Measurements from ENCODE around the gene COBL. TPM values are rescaled to one million over a fixed set of nuclear protein-coding genes. Genes with fewer than 3 reads are reported as not detected.

Gene COBL
- total RNA-seq, 1 donor from 2014 or later = 1.2 TPM

- Mint-ChIP-seq H3K4me1 (peaks cover 2% of the 10 kb centered on the region), H3K9me3 (no peaks in the 10 kb centered on the region), H3K4me3 (no peak overlapping the region), H3K27me3 (ENCODE audit: low read depth) (no peaks in the 10 kb centered on the region), H3K36me3 (no peaks in the 10 kb centered on the region), H3K27ac (no peak overlapping the region)
- no peak for TF ChIP-seq CTCF (IDR thresholded peaks at IDR 0.05; ENCODE audit: unreplicated experiment)
- DNase-seq (ENCODE audit: low spot score in 2 of 2, unreplicated experiment in 2 of 2) = no peak
These were observed 250.8 kb downstream of the COBL start for GRCh38 chr7:51065766-51066165.

- DNase-seq (ENCODE audit: low spot score in 2 of 2, unreplicated experiment in 2 of 2) = no peak
- H3K27me3 Mint-ChIP-seq (ENCODE audit: low read depth) = no peaks in the 10 kb centered on the region
- no peak overlapping the region for H3K4me3 Mint-ChIP-seq
- no peak for TF ChIP-seq CTCF (IDR thresholded peaks at IDR 0.05; ENCODE audit: unreplicated experiment)
- peaks cover 2% of the 10 kb centered on the region for H3K4me1 Mint-ChIP-seq
- no peaks in the 10 kb centered on the region for H3K9me3 Mint-ChIP-seq
- H3K27ac Mint-ChIP-seq = no peak overlapping the region
- H3K36me3 Mint-ChIP-seq = no peaks in the 10 kb centered on the region
These were observed 251.9 kb downstream of the COBL start for GRCh38 chr7:51064688-51065087.

- Mint-ChIP-seq H3K4me3 (no peak overlapping the region), H3K27me3 (ENCODE audit: low read depth) (no peaks in the 10 kb centered on the region), H3K9me3 (no peaks in the 10 kb centered on the region), H3K4me1 (no peaks in the 10 kb centered on the region), H3K36me3 (no peaks in the 10 kb centered on the region), H3K27ac (no peak overlapping the region)
- no peak for TF ChIP-seq CTCF (IDR thresholded peaks at IDR 0.05; ENCODE audit: unreplicated experiment)
- no peak for DNase-seq (ENCODE audit: low spot score in 2 of 2, unreplicated experiment in 2 of 2)
These were observed 254.2 kb downstream of the COBL start for GRCh38 chr7:51062222-51062987.

- no peaks in the 10 kb centered on the region for H3K9me3 Mint-ChIP-seq
- H3K27me3 Mint-ChIP-seq (ENCODE audit: low read depth) = no peaks in the 10 kb centered on the region
- TF ChIP-seq CTCF (IDR thresholded peaks at IDR 0.05; ENCODE audit: unreplicated experiment) = peak; percentile 21
- no peak overlapping the region for H3K4me3 Mint-ChIP-seq
- H3K4me1 Mint-ChIP-seq = no peaks in the 10 kb centered on the region
- H3K36me3 Mint-ChIP-seq = no peaks in the 10 kb centered on the region
- no peak overlapping the region for H3K27ac Mint-ChIP-seq
- no peak for DNase-seq (ENCODE audit: low spot score in 2 of 2, unreplicated experiment in 2 of 2)
These were observed 256.1 kb downstream of the COBL start for GRCh38 chr7:51060536-51060935.

GRCh38 chr7:51059504-51060142 lies 257.0 kb downstream of the COBL start:
- no peak for DNase-seq (ENCODE audit: low spot score in 2 of 2, unreplicated experiment in 2 of 2)

More at GRCh38 chr7:51059504-51060142, 257.0 kb downstream of the COBL start:
- no peak for TF ChIP-seq CTCF (IDR thresholded peaks at IDR 0.05; ENCODE audit: unreplicated experiment)
- no peaks in the 10 kb centered on the region for H3K36me3 Mint-ChIP-seq
- no peaks in the 10 kb centered on the region for H3K27me3 Mint-ChIP-seq (ENCODE audit: low read depth)
- no peaks in the 10 kb centered on the region for H3K4me1 Mint-ChIP-seq
- H3K9me3 Mint-ChIP-seq = no peaks in the 10 kb centered on the region
- no peak overlapping the region for H3K4me3 Mint-ChIP-seq
- no peak overlapping the region for H3K27ac Mint-ChIP-seq

All from mesothelial cell of epicardium (in vitro differentiated cells).